ENCODE results near the gene LRRC14B.

LRRC14B gene

GRCh38 chr5:188488-189481, 2.5 kb upstream of the LRRC14B start (continued):
- TF ChIP-seq ZNF23 (tag by site-specific recombination; IDR thresholded peaks at IDR 0.05; ENCODE audit: borderline replicate concordance) (no peak), ZNF362 (tag by site-specific recombination; IDR thresholded peaks at IDR 0.05) (no peak), SETDB1 (IDR thresholded peaks at IDR 0.05; ENCODE audit: insufficient read length, low read length) (no peak), ZBTB6 (tag by site-specific recombination; IDR thresholded peaks at IDR 0.05) (peak; percentile 79; the same call in 1 of the 2 replicates), ZNF214 (tag by site-specific recombination; IDR thresholded peaks at IDR 0.05; ENCODE audit: borderline replicate concordance) (no peak), ZNF26 (tag by site-specific recombination; IDR thresholded peaks at IDR 0.05) (no peak), ZNF146 (tag by site-specific recombination; IDR thresholded peaks at IDR 0.05) (no peak), ZNF10 (tag by site-specific recombination; IDR thresholded peaks at IDR 0.05) (no peak), KLF10 (tag by site-specific recombination; IDR thresholded peaks at IDR 0.05) (no peak), ELK4 (IDR thresholded peaks at IDR 0.05; ENCODE audit: borderline replicate concordance, low read depth, low read length) (no peak), WT1 (tag by site-specific recombination; IDR thresholded peaks at IDR 0.05) (0 out of 2 replicates have a peak, but pooled peaks have one; percentile 18), ZNF292 (tag by site-specific recombination; IDR thresholded peaks at IDR 0.05; ENCODE audit: borderline replicate concordance, low read depth) (no peak), ZFP37 (tag by site-specific recombination; IDR thresholded peaks at IDR 0.05) (0 out of 2 replicates have a peak, but pooled peaks have one; percentile 51), ZSCAN16 (tag by site-specific recombination; IDR thresholded peaks at IDR 0.05) (no peak), ZNF16 (tag by site-specific recombination; IDR thresholded peaks at IDR 0.05; ENCODE audit: low read depth) (no peak), KLF7 (tag by site-specific recombination; IDR thresholded peaks at IDR 0.05; ENCODE audit: borderline replicate concordance) (peak; percentile 58; the same call in 1 of the 2 replicates), ZNF175 (tag by site-specific recombination; IDR thresholded peaks at IDR 0.05) (no peak), EGR2 (tag by site-specific recombination; IDR thresholded peaks at IDR 0.05; ENCODE audit: low read depth) (0 out of 2 replicates have a peak, but pooled peaks have one; percentile 12), ZNF843 (tag by site-specific recombination; IDR thresholded peaks at IDR 0.05) (no peak), ZSCAN30 (tag by site-specific recombination; IDR thresholded peaks at IDR 0.05) (0 out of 2 replicates have a peak, but pooled peaks have one; percentile 35), ZNF664 (tag by site-specific recombination; IDR thresholded peaks at IDR 0.05) (no peak), ZNF76 (tag by site-specific recombination; IDR thresholded peaks at IDR 0.05; ENCODE audit: borderline replicate concordance, low read depth) (no peak), ZNF501 (tag by site-specific recombination; IDR thresholded peaks at IDR 0.05) (peak; percentile 74), ZNF561 (tag by site-specific recombination; IDR thresholded peaks at IDR 0.05; ENCODE audit: borderline replicate concordance) (no peak), PRDM10 (tag by site-specific recombination; IDR thresholded peaks at IDR 0.05) (0 out of 2 replicates have a peak, but pooled peaks have one; percentile 27), ZNF132 (tag by site-specific recombination; IDR thresholded peaks at IDR 0.05; ENCODE audit: borderline replicate concordance) (no peak), ZNF560 (tag by site-specific recombination; IDR thresholded peaks at IDR 0.05; ENCODE audit: borderline replicate concordance) (no peak), OSR2 (tag by site-specific recombination; IDR thresholded peaks at IDR 0.05) (no peak), ZNF571 (tag by site-specific recombination; IDR thresholded peaks at IDR 0.05) (no peak), KLF8 (tag by site-specific recombination; IDR thresholded peaks at IDR 0.05) (peak; percentile 68)
